OCI-LY1 (cell line): ENCODE data around the gene SPHK2.

Experiments used
- H2AFZ ChIP-seq: fragments of 200-600 bp; sonication (generic), shearing (Covaris generic); 2 replicates; pipeline ENCODE4 v1.6.0; 2014; ENCODE audit warnings: antibody characterized with exemption, mild to moderate bottlenecking, low read length
- H3F3A ChIP-seq: fragments of 200-600 bp; sonication (generic), shearing (Covaris generic); 2 replicates; pipeline ENCODE4 v1.6.0; 2014; ENCODE audit warnings: mild to moderate bottlenecking, antibody characterized with exemption, low read length, moderate library complexity; ENCODE audit not compliant: insufficient read depth
- H3K27ac ChIP-seq: fragments of 200-600 bp; sonication (generic); 2 replicates; pipeline ENCODE4 v1.5.1; 2014; ENCODE audit warnings: low read length, mixed run types, mild to moderate bottlenecking, low read depth; ENCODE audit not compliant: poor library complexity, severe bottlenecking
- H3K27me3 ChIP-seq: fragments of 200-600 bp; sonication (generic); 2 replicates; pipeline ENCODE4 v1.6.0; 2014; ENCODE audit warnings: antibody characterized with exemption, mild to moderate bottlenecking, low read length, moderate library complexity; ENCODE audit not compliant: insufficient read depth
- H3K36me3 ChIP-seq: fragments of 200-600 bp; sonication (generic); 2 replicates; pipeline ENCODE4 v1.6.1; 2014; ENCODE audit warnings: mild to moderate bottlenecking, antibody characterized with exemption, low read length, moderate library complexity, mixed read lengths; ENCODE audit not compliant: insufficient read depth
- H3K4me1 ChIP-seq: fragments of 200-600 bp; sonication (generic); 2 replicates; pipeline ENCODE4 v1.5.1; 2014; ENCODE audit warnings: mild to moderate bottlenecking, low read length, moderate library complexity; ENCODE audit not compliant: insufficient read depth, severe bottlenecking
- H3K4me2 ChIP-seq: fragments of 200-600 bp; sonication (generic), shearing (Covaris generic); 2 replicates; pipeline ENCODE4 v1.6.1; 2014; ENCODE audit warnings: low read length
- H3K4me3 ChIP-seq: fragments of 200-600 bp; sonication (generic); 2 replicates; pipeline ENCODE4 v1.5.1; 2014; ENCODE audit warnings: low read length, low read depth, mild to moderate bottlenecking, mixed read lengths; ENCODE audit not compliant: poor library complexity, severe bottlenecking
- H3K79me2 ChIP-seq: fragments of 200-600 bp; shearing (Covaris generic); 2 replicates; pipeline ENCODE4 v1.6.1; 2016; ENCODE audit warnings: mixed run types, low read length, mixed read lengths; ENCODE audit not compliant: insufficient read depth
- H3K9ac ChIP-seq: fragments of 200-600 bp; sonication (generic), shearing (Covaris generic); 2 replicates; pipeline ENCODE4 v1.6.1; 2014; ENCODE audit warnings: mild to moderate bottlenecking, low read length, mixed read lengths
- H3K9me2 ChIP-seq: fragments of 200-600 bp; sonication (generic), shearing (Covaris generic); 2 replicates; pipeline ENCODE4 v1.6.1; 2014; ENCODE audit warnings: low read depth, mild to moderate bottlenecking, low read length, mixed read lengths
- H3K9me3 ChIP-seq: fragments of 200-600 bp; shearing (Covaris generic); 2 replicates; pipeline ENCODE4 v1.6.1; 2014; ENCODE audit warnings: low read length, mixed read lengths
- H4K20me1 ChIP-seq: fragments of 200-600 bp; sonication (generic), shearing (Covaris generic); 2 replicates; pipeline ENCODE4 v1.6.0; 2016; ENCODE audit warnings: mild to moderate bottlenecking, low read length; ENCODE audit not compliant: insufficient read depth
- CTCF ChIP-seq: fragments of 200-600 bp; sonication (generic), shearing (Covaris generic); IDR thresholded peaks from 2 replicates; pipeline ENCODE4 v1.5.1; 2017; ENCODE audit warnings: mild to moderate bottlenecking, antibody characterized with exemption, low read length, moderate library complexity, mixed read lengths
- EZH2 ChIP-seq: fragments of 200-600 bp; sonication (generic), shearing (Covaris generic); IDR thresholded peaks from 2 replicates; pipeline ENCODE4 v1.8.0; 2017; ENCODE audit warnings: borderline replicate concordance, mixed run types, mild to moderate bottlenecking, antibody characterized with exemption, low read length, moderate library complexity, mixed read lengths

The SPHK2 gene

GRCh38 chr19:48650974-48651682 lies 31.8 kb downstream of the SPHK2 start:
- Histone ChIP-seq H3K27me3 (no peaks in the 10 kb centered on the region), H3F3A (no peaks in the 10 kb centered on the region), H2AFZ (no peak overlapping the region), H3K4me2 (no peak overlapping the region), H3K79me2 (no peaks in the 10 kb centered on the region), H3K9ac (no peak overlapping the region), H3K36me3 (no peaks in the 10 kb centered on the region), H3K4me1 (peaks cover 38% of the 10 kb centered on the region), H3K9me2 (no peaks in the 10 kb centered on the region), H3K4me3 (no peak overlapping the region), H3K27ac (no peak overlapping the region), H3K9me3 (no peaks in the 10 kb centered on the region), H4K20me1 (no peaks in the 10 kb centered on the region)
- TF ChIP-seq CTCF (no peak), EZH2 (no peak)

DNA sequence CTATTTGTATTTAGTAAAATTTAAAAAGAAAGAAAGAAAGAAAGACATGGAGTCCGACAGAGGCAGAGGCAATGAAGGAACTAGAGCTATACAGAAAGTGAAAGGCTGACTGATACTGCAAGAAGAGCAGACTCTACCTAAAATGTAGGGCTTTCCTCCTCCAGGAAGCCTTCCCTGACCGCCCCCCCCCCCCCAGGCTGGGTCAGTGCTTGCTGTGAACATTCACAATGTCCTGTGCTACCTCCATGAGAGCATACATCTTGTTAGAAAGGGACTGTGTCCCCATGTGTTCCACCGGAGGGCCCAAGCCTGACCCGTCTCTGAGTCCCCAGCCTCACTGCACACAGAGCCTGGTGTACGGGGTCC lies 32.4 kb downstream of the SPHK2 start:
- H3K27ac ChIP-seq, result no peak overlapping the region
- H3K36me3 ChIP-seq, result no peaks in the 10 kb centered on the region
- no peak overlapping the region for H3K9ac ChIP-seq
- TF ChIP-seq CTCF, result no peak
- TF ChIP-seq EZH2, result no peak
- no peaks in the 10 kb centered on the region for H4K20me1 ChIP-seq
- H3K4me3 ChIP-seq, result no peak overlapping the region
- peaks cover 35% of the 10 kb centered on the region for H3K4me1 ChIP-seq
- no peaks in the 10 kb centered on the region for H3K9me3 ChIP-seq
- H3K27me3 ChIP-seq, result no peaks in the 10 kb centered on the region
- H3F3A ChIP-seq, result no peaks in the 10 kb centered on the region
- H3K9me2 ChIP-seq, result no peaks in the 10 kb centered on the region
- H3K79me2 ChIP-seq, result no peaks in the 10 kb centered on the region
- no peak overlapping the region for H2AFZ ChIP-seq
- H3K4me2 ChIP-seq, result no peak overlapping the region

GRCh38 chr19:48654299-48655059 lies 35.2 kb downstream of the SPHK2 start:
- no peak overlapping the region for H3K4me2 ChIP-seq
- H3K79me2 ChIP-seq, result no peaks in the 10 kb centered on the region
- H3K4me3 ChIP-seq, result no peak overlapping the region
- no peaks in the 10 kb centered on the region for H3K9me3 ChIP-seq
- H3K4me1 ChIP-seq, result peaks cover 22% of the 10 kb centered on the region
- TF ChIP-seq EZH2, result no peak
- TF ChIP-seq CTCF, result no peak
- H4K20me1 ChIP-seq, result no peaks in the 10 kb centered on the region
- H2AFZ ChIP-seq, result no peak overlapping the region
- H3K9ac ChIP-seq, result no peak overlapping the region
- no peaks in the 10 kb centered on the region for H3K27me3 ChIP-seq
- no peaks in the 10 kb centered on the region for H3K36me3 ChIP-seq
- no peaks in the 10 kb centered on the region for H3K9me2 ChIP-seq
- H3K27ac ChIP-seq, result no peak overlapping the region
- no peaks in the 10 kb centered on the region for H3F3A ChIP-seq
